ENCODE measurements around the gene PIK3C2G. TPM values are rescaled to one million over a fixed set of nuclear protein-coding genes. Genes with fewer than 3 reads are reported as not detected.

PIK3C2G gene
- total RNA-seq, 1 donor from 2014 or later: 1.7 TPM

- Histone ChIP-seq H3K9me3 (no peaks in the 10 kb centered on the region), H3K36me3 (no peaks in the 10 kb centered on the region), H3K4me3 (no peak overlapping the region), H3K27me3 (no peaks in the 10 kb centered on the region), H3K4me1 (peaks cover 10% of the 10 kb centered on the region), H3K27ac (no peak overlapping the region)
- no peak for TF ChIP-seq CTCF (IDR thresholded peaks at IDR 0.05)
- TF ChIP-seq POLR2AphosphoS5 (IDR thresholded peaks at IDR 0.05; ENCODE audit: insufficient read depth in 1 of 2, low read depth in 1 of 2): peak in 1 of 2 donors; percentile 22
- no peak for TF ChIP-seq POLR2A (IDR thresholded peaks at IDR 0.05)
- DNase-seq (ENCODE audit: extremely low spot score in 2 of 2): no peak
- intact Hi-C loops (cut with DNase I): no loop called here
Observed at GRCh38 chr12:18332173-18332572, 70.9 kb downstream of the PIK3C2G start.

- intact Hi-C loops (cut with DNase I): no loop called here
- DNase-seq (ENCODE audit: extremely low spot score in 2 of 2): no peak
- TF ChIP-seq POLR2AphosphoS5 (IDR thresholded peaks at IDR 0.05; ENCODE audit: insufficient read depth in 1 of 2, low read depth in 1 of 2) (no peak), POLR2A (IDR thresholded peaks at IDR 0.05) (no peak)
- no peak overlapping the region for H3K27ac ChIP-seq
- no peaks in the 10 kb centered on the region for H3K36me3 ChIP-seq
- no peaks in the 10 kb centered on the region for H3K9me3 ChIP-seq
- H3K4me3 ChIP-seq: no peak overlapping the region
- no peaks in the 10 kb centered on the region for H3K4me1 ChIP-seq
- no peaks in the 10 kb centered on the region for H3K27me3 ChIP-seq
Observed at GRCh38 chr12:18339633-18340032, 78.3 kb downstream of the PIK3C2G start.

GRCh38 chr12:18340186-18340585 is 78.9 kb downstream of the PIK3C2G start:
- no peaks in the 10 kb centered on the region for H3K36me3 ChIP-seq
- DNase-seq (ENCODE audit: extremely low spot score in 2 of 2): no peak
- no peak overlapping the region for H3K4me3 ChIP-seq
- no peak for TF ChIP-seq CTCF (IDR thresholded peaks at IDR 0.05)
- no peak for TF ChIP-seq POLR2A (IDR thresholded peaks at IDR 0.05)
- no peak for TF ChIP-seq POLR2AphosphoS5 (IDR thresholded peaks at IDR 0.05; ENCODE audit: insufficient read depth in 1 of 2, low read depth in 1 of 2)
- intact Hi-C loops (cut with DNase I): no loop called here
- H3K27ac ChIP-seq: no peak overlapping the region
- H3K4me1 ChIP-seq: no peaks in the 10 kb centered on the region
- H3K9me3 ChIP-seq: no peaks in the 10 kb centered on the region
- no peaks in the 10 kb centered on the region for H3K27me3 ChIP-seq

- TF ChIP-seq POLR2AphosphoS5 (IDR thresholded peaks at IDR 0.05; ENCODE audit: insufficient read depth in 1 of 2, low read depth in 1 of 2) (no peak), POLR2A (IDR thresholded peaks at IDR 0.05) (no peak), CTCF (IDR thresholded peaks at IDR 0.05) (no peak)
- no peak overlapping the region for H3K27ac ChIP-seq
- H3K27me3 ChIP-seq: no peaks in the 10 kb centered on the region
- H3K9me3 ChIP-seq: no peaks in the 10 kb centered on the region
- no peak for DNase-seq (ENCODE audit: extremely low spot score in 2 of 2)
- no peaks in the 10 kb centered on the region for H3K4me1 ChIP-seq
- intact Hi-C loops (cut with DNase I): no loop called here
- H3K4me3 ChIP-seq: no peak overlapping the region
- H3K36me3 ChIP-seq: no peaks in the 10 kb centered on the region
Observed at GRCh38 chr12:18340786-18341185, 79.5 kb downstream of the PIK3C2G start.

- intact Hi-C loops (cut with DNase I): no loop called here
- TF ChIP-seq POLR2A (IDR thresholded peaks at IDR 0.05) (no peak), CTCF (IDR thresholded peaks at IDR 0.05) (no peak), POLR2AphosphoS5 (IDR thresholded peaks at IDR 0.05; ENCODE audit: insufficient read depth in 1 of 2, low read depth in 1 of 2) (no peak)
- no peaks in the 10 kb centered on the region for H3K27me3 ChIP-seq
Observed at GRCh38 chr12:18343708-18344107, 82.4 kb downstream of the PIK3C2G start.

More at GRCh38 chr12:18343708-18344107, 82.4 kb downstream of the PIK3C2G start:
- DNase-seq (ENCODE audit: extremely low spot score in 2 of 2): no peak
- no peaks in the 10 kb centered on the region for H3K4me1 ChIP-seq
- H3K9me3 ChIP-seq: no peaks in the 10 kb centered on the region
- no peaks in the 10 kb centered on the region for H3K36me3 ChIP-seq
- no peak overlapping the region for H3K27ac ChIP-seq
- H3K4me3 ChIP-seq: no peak overlapping the region

Data from vagina (tissue), 2 donors.